ENCODE data around the gene ABCC5.

The ABCC5 gene

DNA sequence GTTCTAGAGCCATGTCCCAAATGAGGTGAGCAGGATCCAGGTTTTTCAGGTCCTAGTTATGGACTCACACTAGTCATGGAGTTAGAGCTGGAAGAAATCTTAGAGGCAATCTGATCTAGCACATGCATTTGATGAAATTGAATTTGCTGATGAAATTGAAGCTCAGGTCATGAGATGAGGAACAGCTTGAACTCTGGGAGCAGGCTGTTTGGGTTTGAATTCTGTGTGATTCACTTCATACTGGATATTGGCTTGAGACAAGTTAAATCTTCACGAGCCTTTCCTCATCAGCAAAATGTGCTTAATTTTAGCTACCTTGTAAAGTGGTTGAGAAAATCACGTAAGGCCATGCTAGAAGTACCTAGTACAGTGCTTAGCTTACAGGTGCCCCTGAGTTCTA is 99.5 kb downstream of the ABCC5 start:
- DNase-seq: no peak

DNA sequence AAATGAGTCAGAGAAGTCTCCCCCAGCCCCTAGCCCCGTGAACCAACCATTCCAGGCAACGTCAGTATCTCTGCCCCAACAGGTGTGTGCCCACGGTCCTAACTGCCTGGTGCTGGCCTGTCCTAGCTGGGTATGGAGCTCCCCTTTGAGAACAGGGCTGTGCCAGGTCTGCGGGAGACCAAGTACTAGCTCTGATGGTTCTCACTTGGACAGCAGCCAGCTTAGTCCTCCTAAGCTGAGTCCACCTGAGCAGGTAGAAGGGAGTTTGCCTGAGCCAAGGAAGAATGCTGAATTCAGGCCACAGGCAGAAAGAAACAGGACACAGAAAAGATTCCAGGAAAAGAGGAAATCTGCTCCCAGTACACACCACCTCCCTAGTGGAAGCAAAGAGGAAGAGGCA is 99.9 kb downstream of the ABCC5 start:
- no peak for DNase-seq

DNA sequence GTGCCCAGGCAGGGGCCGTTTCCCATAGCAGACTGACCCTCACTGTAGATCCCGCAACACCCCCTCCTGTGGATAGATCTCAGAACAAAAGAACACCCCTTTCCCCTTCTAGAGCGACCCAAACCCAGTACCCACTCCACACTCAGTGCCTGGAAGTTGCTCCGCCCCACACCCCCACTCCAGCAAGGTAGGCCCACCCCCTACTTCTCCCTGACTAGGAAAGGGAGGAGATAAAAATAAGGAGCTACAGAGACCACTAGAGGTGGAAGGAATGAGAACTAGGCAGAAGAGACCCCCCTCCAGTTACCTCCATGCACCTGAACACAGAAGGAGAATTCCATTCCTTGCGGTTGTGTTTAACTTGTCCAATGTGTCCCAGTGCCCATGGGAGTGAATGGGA is 102.8 kb downstream of the ABCC5 start:
- no peak for DNase-seq

DNA sequence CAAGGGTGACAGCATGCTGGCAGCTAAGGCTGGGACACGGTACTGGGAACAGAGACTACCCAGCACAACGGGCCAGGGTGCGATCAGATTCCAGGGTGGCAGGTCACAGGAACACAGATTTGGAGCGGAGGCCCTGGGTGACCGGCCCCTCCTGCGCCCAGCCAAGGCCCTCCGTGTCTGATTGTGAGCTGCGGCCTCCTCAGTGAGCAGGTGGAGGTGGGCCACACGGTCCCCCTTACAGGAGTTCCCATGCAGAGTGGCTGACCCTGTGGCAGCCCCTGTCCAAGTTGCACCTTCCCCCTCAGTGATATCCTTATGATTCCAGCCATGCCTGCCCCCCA is 104.1 kb downstream of the ABCC5 start:
- DNase-seq: no peak

DNA sequence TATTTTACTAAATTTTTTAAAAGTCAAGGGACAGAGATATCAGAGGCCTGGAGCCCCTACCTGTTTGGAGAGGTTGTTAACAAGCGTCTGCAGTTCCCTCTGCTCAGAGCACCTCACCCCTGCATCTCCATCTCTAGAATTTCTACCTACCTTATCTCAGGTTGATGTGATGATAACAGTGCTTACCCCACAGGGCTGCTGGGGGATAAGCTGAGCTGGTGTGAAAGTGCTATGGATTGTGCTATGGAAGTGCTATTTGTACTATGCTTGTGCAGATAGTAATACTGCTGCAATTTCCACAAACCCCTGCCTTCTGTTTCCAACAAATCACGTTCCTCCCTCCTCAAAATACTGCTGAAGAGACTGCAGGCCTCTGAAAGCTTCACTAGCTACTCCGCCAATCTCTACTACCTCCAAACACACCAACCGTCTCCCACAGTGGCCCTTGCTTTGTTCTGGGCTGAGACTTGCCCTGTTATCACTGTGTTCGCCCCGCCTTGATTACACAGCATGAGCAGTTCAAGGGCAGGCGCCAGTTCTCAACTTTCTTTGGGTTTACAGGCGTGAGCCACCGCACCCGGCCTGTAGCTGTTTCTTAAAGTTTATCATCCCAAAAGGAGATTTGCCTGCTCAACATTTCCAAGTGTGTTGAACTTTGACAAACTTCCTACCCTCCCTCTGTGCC is 104.6 kb downstream of the ABCC5 start:
- DNase-seq: no peak

DNA sequence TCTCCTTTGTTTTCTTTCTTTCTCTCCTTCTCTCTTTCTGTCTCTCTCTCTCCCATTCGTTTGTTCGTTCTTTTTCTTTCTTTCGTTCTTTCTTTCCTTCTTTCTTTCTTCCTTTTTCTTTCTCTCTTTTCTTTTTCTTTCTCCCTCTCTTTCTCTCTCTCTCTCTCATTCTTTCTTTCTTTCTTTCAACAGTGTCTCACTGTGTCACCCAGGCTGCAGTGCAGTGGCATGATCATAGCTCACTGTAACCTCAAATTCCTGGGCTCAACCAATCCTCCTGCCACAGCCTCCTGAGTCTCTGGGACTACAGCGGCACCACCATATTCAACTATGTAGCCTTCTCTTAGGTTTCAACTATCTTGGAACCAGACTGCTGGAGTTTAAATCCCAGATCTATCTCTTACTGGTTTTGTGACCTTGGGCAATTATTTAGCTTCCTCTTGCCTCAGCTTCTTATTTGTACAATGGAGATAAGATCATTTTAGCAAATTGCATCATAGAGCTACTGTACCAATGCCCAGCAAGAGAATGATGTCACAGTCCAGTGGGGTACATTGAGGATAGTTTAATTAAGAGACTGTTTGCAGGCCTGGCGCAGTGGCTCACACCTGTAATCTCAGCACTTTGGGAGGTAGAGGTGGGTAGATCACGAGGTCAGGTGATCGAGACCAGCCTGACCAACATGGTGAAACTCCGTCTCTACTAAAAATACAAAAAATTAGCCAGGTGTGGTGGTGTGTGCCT is 105.7 kb downstream of the ABCC5 start:
- no peak for DNase-seq

DNA sequence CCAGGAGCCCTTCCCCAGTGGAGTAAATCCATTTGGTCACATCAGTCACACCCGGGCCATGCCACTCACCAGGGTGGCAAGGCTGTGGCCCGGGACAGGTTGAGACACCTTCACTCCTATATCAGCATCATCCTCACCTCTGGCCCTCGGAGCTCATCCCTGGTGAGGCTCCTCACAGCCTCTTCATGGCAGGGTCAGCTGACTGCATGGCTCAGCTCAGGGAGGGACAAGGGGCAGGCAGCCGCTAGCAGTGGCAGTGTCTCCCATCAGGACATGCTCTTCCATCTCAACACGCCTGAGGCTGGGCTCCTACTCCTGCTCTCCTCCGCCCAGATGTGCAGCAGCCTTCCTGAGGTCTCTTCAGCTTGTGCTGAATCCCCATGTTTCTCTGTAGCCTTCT is 106.6 kb downstream of the ABCC5 start:
- no peak for DNase-seq

DNA sequence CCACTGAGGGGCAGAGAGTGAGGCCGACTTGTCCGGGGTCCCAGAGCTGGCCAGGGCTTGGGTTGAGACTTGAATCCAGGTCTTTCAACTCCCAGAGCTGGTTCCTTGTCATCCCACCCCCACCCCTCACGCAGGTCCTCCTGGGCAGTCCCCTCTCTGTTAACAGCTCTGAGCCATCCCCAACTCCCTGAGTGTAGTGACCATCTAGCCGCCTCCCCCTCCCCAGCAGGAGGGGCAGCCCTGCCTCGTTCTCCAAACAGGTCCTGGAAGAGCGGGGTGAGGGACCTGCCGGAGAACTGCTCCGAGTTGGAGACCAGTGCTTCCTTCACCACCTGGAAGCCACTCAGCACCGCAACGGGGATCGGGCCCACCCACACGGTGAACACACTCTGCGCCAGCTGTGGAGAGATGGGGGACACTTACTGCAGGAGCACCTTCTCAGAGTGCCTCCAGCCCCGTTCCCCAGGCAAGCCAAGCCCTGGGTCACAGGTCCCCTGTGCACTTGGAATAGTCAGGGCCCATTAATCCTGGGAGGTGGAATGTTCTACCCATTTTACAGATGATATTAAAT is 108.6 kb downstream of the ABCC5 start:
- no peak for DNase-seq

DNA sequence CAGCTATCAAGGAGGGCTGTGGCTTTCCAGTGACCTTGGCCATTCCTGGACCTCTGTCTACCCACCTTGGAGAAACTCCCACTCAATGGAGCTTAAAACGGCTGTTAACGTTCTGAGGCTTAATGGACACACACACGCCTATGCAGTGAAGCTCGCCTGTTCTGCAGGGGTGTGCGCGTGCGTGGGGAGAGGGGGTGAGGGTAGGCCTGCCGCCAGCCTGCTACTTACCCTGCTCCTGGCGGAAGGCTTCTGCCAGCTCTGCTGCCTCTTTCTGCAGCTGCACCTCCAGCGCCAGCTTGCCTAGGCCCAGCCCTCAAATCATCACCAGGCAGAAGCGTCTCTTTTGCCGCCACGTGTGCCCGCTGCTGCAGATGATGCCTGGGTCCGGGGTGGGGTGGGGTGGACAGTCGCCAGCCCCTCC is 109.8 kb downstream of the ABCC5 start:
- DNase-seq: no peak

DNA sequence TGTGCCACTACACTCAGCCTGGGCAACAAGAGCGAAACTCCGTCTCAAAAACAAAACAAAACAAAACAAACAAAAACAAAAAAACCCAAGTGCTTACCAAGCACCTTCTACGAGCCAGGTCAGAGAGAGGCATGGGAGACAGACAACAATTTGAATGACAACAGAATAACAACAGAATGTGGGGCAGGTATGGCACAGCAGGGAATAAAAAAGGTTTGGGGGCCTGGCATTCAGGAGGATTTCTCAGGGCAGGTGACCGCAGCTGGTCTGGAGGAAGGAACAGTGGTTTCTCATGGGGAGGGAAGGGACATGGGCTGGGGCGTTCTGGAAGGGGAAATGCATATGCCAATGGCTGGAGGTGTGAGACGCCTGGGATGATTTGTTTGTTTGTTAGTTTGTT is 110.5 kb downstream of the ABCC5 start:
- no peak for DNase-seq

DNA sequence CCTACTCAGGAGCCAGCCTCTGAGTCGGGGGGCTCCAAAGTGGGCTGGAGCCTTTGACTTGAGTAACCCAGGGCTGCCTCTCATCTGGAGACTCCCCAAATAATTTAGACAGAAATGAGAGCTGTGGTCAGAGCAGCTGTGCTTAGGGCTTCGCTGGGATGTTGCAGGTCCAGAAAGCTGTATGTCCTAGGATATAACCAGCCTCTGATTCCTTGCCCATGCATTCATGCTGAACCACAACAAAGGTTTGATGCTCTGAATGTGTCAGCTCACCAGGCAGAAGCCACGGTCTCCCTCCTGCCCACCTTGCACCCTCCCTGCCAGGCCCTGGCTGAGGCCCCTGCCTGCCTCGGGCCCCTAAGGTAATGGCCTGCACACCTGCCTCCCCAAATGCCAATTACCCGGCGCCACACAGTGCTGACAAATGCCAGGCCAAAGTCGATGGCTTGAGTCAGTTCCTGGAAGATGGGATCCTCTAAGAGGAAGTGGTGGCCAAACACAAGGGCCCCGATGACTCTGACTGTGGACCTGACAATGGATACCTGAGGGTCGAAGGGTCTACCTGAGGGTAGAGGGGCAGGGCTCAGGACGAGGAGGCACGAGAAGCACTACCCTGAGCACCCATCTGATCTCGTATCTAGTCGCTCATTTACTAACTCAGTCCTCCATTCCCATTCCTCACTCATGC is 111.3 kb downstream of the ABCC5 start:
- no peak for DNase-seq

DNA sequence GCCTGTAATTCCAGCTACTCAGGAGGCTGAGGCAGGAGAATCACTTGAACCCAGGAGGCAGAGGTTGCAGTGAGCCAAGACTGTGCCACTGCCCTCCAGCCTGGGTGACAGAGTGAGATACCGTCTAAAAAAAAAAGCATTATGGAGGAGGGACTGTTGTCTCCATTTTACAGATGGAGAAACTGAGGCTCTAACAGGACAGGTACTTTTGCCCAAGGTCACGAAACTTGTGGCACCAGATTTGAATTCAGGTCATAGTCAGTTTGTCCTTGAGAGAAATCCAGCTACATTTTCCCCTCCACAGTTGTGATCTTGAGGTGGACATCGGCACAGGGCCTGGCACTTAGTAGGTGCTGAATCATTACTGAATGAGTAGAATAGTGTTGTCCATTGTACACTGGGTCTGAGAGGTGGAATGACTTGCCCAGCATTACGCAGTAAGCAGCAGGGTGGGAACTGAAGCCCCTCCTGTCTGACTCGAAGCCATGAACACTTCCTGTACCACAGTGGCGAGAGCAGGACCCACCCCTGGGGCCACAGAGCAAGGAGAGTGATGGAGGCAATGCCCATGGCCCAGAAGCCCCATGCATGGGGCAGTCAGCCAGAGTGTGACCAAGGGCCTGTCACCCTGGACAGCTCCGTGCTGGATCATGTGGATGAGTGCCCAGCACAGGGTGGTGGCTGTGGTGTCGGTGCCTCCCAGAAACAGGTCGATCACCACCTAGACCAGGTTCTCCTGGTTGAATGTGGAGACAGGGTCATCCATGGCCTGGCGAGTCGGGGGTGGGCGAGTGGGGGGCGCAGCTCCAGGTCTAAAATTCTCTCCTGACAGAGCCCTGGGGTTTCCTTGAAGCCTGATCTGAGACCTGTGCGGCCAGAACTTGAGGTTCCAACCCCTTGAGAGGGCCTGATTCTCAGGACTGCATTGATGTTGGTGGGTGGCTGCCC is 112.6 kb downstream of the ABCC5 start:
- DNase-seq: no peak

DNA sequence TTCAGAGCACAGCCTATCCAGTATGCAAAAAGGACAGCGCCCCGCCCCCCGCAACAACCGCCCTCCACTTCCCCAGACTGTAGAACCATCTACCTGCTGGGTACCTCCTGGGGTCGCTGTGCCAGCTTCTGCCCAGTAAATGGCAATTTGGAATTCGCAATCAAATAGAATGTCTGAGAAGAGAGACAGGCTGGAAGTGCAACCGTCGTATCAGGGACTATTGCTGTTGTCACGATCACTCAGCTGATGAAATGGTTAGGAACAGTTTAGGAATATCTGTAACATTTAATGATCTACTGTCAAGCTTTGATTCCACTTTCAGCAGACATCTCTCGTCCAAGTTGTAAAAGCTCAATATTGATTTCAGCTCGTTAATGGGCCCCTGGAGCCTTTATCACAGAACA is 119.7 kb downstream of the ABCC5 start:
- no peak for DNase-seq

DNA sequence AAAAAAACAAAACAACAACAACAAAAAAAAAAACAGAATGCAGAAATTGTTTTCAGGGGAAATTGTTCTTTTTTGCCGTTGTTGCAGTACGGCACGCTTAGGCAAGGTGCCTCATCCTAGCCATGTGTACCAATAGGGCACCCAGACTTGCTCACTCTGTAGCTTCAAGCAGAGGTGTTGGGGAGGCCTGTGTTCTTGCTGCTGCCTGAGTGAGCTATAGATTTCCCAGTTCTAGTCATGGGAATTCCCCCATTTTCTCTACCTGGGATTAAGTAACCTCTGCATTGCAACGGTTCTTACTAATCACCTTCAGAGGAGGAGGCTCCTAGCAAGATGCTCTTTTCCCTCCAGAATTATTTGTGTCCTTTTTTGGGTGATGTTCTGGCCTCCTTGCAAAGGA is 120.1 kb downstream of the ABCC5 start:
- DNase-seq: no peak

DNA sequence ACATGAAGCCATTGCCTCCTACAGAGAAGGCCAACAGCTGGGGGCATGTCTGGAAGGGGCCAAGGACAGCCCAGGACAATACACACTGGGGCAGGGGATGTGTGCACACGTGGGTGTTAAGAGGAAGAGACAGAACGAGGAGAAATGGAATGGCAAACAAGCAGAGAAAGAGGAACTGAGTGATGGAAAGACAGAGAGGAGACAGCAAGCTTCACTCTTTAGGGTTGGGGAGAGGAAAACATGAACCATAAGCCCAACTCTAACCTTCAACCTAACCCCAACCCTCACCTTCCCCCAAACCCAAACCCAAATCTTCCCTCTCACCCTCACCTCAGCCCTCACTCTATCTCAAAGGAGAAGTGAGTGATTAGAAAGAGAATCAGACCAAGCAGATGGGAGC is 121.1 kb downstream of the ABCC5 start:
- DNase-seq: no peak

DNA sequence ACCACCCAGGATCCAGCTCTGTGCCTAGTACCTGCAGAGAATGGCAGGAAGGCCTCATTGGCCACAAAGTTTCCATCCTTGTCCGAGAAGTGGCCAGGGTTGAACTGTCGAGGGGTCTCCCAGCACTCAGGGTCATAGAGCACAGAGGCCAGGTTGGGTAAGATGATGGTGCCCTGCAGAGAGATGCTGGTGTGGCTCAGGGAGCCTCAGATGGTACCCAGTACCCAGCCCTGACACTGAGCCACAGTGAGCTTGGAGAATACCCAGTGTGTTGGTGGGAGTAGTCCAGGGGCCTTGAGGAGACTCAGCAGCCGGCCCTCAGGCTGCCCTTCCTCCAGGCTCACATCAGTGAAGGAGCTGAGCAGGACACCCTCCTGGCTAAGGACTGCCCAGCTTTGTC is 121.5 kb downstream of the ABCC5 start:
- DNase-seq: no peak

DNA sequence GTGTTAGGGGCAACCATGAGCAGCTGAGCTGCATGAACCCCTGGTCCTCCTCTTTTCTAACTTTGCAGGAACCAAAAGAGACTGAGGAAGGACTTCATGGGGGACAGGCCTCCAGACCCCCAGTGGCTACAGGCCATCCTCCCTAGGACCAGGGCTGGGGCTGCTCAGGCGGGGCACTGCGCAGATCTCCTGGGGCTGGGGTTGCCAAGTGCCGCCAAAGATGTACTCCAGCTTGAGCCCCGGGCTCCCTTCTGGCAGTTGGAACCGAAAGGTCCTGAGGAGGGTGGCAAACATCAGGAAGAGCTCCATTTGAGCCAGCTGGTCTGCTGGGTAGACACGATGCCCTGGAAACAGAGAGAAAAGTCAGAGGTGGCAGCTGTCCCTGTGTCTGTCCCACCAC is 121.9 kb downstream of the ABCC5 start:
- DNase-seq: no peak

DNA sequence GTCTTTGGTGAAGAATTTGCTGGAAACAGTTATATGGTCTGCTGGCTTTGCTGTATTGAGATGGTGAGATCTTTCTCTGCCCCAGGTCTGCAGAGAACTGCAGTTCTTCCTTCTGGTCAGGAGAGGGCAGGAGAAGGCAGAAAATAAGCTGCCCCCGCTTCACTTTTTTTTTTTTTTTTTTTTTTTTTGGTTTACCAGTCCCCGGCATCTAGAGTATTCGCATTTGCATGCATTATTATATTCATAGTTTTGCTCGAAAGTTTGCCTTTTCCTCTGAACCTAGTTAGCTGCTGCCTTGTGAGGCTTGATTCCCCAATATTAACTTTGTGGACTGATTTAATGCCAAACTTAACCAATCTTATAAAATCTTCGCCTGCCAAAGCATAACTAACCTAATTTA is 122.4 kb downstream of the ABCC5 start:
- DNase-seq: peak; percentile 64

DNA sequence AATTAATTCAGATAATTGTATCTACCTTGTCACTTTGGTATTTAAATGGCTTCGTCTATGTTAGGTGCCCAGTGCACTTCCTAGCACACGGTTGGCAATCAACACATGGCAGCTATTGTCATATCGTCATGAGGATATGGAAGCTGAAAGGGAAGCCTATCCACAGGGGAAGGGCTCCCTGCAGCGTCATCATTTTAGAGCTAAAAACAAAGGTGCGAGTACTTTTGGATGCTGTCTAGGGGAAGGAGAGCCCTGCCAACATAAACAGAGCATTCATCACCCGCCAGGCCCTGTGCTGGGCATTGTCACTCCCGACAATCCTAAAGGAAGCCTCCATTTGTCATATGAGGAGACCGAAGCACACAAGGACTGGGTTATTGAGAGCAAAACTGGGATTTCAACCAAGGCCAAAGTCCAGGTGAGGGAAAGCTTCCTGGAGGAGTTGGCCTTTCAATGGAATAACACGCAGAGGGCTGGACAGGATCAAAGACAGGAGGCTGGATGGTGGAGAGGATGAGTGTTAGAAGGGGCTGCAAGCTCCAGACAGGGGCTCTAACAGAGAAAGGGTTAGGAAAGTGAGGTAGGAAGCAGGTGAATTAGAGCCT is 125.0 kb downstream of the ABCC5 start:
- no peak for DNase-seq

DNA sequence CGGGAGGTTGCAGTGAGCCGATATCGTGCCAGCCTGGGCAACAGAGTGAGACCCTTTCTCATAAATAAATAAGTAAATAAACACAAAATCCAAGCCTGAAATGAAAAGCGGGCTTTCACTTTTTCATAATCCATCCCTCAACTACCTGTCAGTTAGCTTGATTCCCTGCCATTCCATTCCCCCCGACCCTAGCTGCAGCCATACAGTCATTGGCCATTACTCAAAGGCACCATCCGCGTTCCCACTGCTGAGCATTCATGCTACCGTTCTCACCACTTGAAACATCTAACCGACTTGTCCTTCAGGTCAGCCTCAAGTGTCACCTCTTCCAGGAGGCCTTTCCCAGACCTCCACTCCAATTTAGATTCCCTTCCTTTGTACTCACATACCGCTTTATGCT is 131.9 kb downstream of the ABCC5 start:
- DNase-seq: no peak

DNA sequence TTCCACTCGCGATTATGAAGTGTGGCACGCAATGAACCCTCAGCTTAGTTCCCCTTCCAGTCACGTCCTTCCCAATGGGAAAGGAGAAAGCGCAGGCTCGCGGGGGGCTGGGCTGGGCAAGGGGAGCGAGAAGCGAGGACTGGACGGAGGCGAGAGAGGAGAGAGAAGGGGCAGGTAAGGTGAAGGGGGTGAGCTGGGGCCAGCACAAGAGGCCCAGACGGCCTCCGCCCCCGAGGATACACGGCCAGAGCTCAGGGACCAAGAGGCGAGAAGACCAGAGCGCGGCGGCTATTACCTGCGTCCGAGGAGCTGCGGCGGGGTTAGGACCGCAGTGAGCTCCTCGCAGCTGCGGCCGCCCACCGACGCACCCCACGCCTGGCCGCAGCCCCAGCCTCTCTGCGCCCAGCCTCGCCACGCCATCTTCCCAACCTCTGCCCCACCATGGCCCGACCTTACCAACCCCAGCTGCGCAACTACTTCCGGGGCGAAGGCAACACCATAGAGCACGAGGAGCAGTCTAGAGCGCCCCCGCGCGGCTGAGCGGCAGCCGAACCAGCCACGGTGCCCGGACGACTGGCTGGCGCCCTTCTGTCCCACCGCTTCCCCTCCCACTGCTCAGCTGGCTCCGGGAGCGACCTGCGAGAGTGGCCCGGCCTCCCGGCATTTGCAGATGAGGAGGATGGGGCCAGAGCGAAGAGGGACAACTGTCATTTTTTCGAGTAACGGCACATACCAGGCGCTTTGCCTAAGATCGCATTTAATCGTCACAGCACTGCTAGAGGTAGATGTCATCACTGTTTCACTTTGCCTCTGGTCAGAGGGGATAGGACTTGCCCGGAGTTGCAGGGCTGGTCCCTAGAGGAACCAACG is 133.0 kb downstream of the ABCC5 start, which contains the start of gene PARL:
Gene PARL (minus strand): TSS at position 454 of the 870 bp plus-strand sequence. CDS start 34 bp downstream, at position 420.
- DNase-seq: peak; percentile 82
